Activated effector memory CD4-positive, alpha-beta T cell treated with anti-CD3 and anti-CD28 coated beads, Interleukin-2, amount 50 U/mL, for 16 hours (primary cell): Measurements from ENCODE around the gene SHC1.

Source experiments
- DNase-seq: peaks from one replicate; pipeline ENCODE4 v3.0.0-alpha.2; 2020

Gene SHC1

GRCh38 chr1:154955718-154956543 is 14.6 kb downstream of the SHC1 start, which contains the start of gene PBXIP1:
PBXIP1 (minus strand) TSS chr1:154956099; CDS start chr1:154953721, 2,378 bp downstream.
- peak; percentile 91 for DNase-seq

GRCh38 chr1:154955039-154955717 is 15.4 kb downstream of the SHC1 start:
- DNase-seq, result peak; percentile 95

- no peak for DNase-seq
Observed at GRCh38 chr1:154954541-154954940, 16.0 kb downstream of the SHC1 start.

GRCh38 chr1:154953611-154954038 is 16.9 kb downstream of the SHC1 start:
- no peak for DNase-seq

- no peak for DNase-seq
Observed at GRCh38 chr1:154952664-154953063, 17.9 kb downstream of the SHC1 start.

- DNase-seq, result peak; percentile 89
Observed at GRCh38 chr1:154951901-154952657, 18.5 kb downstream of the SHC1 start.

GRCh38 chr1:154948079-154948478 is 22.5 kb downstream of the SHC1 start:
- no peak for DNase-seq

- DNase-seq, result no peak
Observed at GRCh38 chr1:154945962-154946850, 24.3 kb downstream of the SHC1 start.

- no peak for DNase-seq
Observed at GRCh38 chr1:154945160-154945961, 25.2 kb downstream of the SHC1 start.

GRCh38 chr1:154944401-154945159 is 26.0 kb downstream of the SHC1 start:
- DNase-seq, result no peak

- peak; percentile 78 for DNase-seq
Observed at GRCh38 chr1:154943649-154944400, 26.7 kb downstream of the SHC1 start.

- DNase-seq, result no peak
Observed at GRCh38 chr1:154941333-154942013, 29.1 kb downstream of the SHC1 start.

GRCh38 chr1:154940651-154941194 is 29.8 kb downstream of the SHC1 start:
- DNase-seq, result no peak

- DNase-seq, result no peak
Observed at GRCh38 chr1:154940213-154940560, 30.4 kb downstream of the SHC1 start.

GRCh38 chr1:154938604-154939399 is 31.7 kb downstream of the SHC1 start:
- no peak for DNase-seq

GRCh38 chr1:154937988-154938386 is 32.6 kb downstream of the SHC1 start:
- peak; percentile 60 for DNase-seq

- DNase-seq, result peak; percentile 95
Observed at GRCh38 chr1:154937085-154937987, 33.2 kb downstream of the SHC1 start.
